Activated naive CD4-positive, alpha-beta T cell treated with anti-CD3 and anti-CD28 coated beads, Interleukin-2, amount 50 U/mL, for 24 hours (primary cell): Measurements from ENCODE around the gene GALNT9.

Source experiments
- H3K27ac Mint-ChIP-seq: one replicate; pipeline ENCODE4 v1.8.0; 2021; ENCODE audit warnings: mild to moderate bottlenecking, mixed read lengths
- H3K27me3 Mint-ChIP-seq: one replicate; pipeline ENCODE4 v1.8.0; 2021; ENCODE audit warnings: mixed read lengths
- H3K36me3 Mint-ChIP-seq: one replicate; pipeline ENCODE4 v1.8.0; 2021; ENCODE audit warnings: mixed read lengths
- H3K4me1 Mint-ChIP-seq: one replicate; pipeline ENCODE4 v1.8.0; 2021; ENCODE audit warnings: mixed read lengths
- H3K4me3 Mint-ChIP-seq: one replicate; pipeline ENCODE4 v1.8.0; 2021; ENCODE audit warnings: mild to moderate bottlenecking, mixed read lengths
- H3K9me3 Mint-ChIP-seq: one replicate; pipeline ENCODE4 v1.8.0; 2021; ENCODE audit warnings: mixed read lengths

GALNT9 gene

GRCh38 chr12:132182711-132183365, 146.6 kb downstream of the GALNT9 start:
- Mint-ChIP-seq H3K27me3 (no peaks in the 10 kb centered on the region), H3K36me3 (no peaks in the 10 kb centered on the region), H3K4me3 (no peak overlapping the region), H3K9me3 (no peaks in the 10 kb centered on the region), H3K4me1 (peaks cover 69% of the 10 kb centered on the region), H3K27ac (no peak overlapping the region)

GRCh38 chr12:132182206-132182710, 147.1 kb downstream of the GALNT9 start:
- no peak overlapping the region for H3K27ac Mint-ChIP-seq

DNA sequence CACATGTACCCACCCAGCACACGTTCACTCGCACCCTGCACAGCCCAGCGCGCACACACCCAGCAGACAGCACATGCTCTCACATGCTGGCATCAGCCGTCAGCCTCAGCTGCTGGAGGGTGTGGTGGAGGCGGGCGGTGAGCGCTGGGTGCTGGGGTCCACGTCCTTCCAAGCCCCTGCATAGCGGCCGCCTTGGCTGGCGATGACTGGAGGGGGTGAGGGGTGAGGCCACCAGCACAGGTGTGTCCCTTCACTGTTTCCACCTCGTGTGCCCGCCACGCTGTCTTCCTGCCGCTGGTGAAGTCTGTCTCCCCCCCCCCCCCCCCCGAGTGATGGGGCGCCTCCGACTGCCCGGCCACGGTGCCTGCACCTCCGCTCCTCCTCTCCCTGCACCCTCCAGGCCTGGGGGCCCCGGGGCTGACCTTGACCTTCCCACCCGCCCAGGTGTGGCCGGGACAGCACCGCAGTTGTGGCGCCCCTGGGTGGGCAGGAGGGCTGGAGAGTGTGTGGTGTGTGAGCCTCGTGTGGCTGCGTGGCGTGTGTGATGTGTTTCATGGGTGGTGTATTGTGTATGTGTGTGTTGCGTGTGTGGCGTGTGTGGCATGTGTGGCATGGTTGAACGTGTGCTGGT, 147.7 kb downstream of the GALNT9 start:
- Mint-ChIP-seq H3K27me3 (no peaks in the 10 kb centered on the region), H3K9me3 (no peaks in the 10 kb centered on the region), H3K36me3 (no peaks in the 10 kb centered on the region), H3K4me3 (no peak overlapping the region), H3K4me1 (peaks cover 58% of the 10 kb centered on the region), H3K27ac (peak overlapping the region; percentile 65)

More at GRCh38 chr12:132182206-132182710, 147.1 kb downstream of the GALNT9 start:
- Mint-ChIP-seq H3K27me3 (no peaks in the 10 kb centered on the region), H3K36me3 (no peaks in the 10 kb centered on the region), H3K9me3 (no peaks in the 10 kb centered on the region), H3K4me3 (no peak overlapping the region), H3K4me1 (peaks cover 64% of the 10 kb centered on the region)

DNA sequence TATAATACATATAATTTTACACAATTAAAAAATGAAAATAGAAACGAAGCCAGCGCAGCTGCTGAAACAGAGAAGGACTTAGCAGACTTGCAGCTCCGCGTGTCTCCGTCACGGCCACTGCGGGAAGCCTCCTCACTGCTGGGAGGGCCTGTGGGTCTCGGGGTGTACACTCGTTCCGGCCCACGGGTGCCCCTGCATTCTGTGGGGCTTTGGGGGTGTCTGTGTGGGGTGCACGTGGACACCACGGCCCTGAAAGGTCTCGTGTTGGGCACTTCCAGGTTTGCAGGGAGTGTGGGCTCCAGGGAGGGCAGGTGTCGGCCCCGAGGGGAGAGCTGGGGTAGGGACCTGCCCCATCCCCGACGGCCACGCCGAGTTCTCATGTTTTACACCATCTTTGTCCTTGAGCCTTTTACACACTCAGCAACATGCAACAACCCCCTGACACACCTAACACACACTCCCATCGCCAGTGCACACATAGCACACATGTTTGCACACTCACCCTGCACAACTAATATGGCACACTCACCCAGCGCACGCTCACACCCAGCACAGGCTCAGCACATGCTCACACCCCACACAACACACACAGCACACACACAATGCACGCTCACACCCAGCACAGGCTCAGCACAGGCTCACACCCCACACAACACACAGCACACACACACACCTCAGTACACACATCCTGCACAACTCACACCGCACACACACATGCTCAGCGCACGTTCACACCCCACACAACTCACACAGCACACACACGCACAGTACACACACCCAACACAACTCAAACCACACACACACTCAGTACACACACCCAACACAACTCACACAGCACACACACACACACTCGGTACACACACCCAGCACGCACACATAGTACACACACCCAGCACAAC, 148.5 kb downstream of the GALNT9 start:
- Mint-ChIP-seq H3K27ac (no peak overlapping the region), H3K4me3 (no peak overlapping the region), H3K36me3 (no peaks in the 10 kb centered on the region), H3K27me3 (no peaks in the 10 kb centered on the region), H3K9me3 (no peaks in the 10 kb centered on the region), H3K4me1 (peaks cover 51% of the 10 kb centered on the region)

DNA sequence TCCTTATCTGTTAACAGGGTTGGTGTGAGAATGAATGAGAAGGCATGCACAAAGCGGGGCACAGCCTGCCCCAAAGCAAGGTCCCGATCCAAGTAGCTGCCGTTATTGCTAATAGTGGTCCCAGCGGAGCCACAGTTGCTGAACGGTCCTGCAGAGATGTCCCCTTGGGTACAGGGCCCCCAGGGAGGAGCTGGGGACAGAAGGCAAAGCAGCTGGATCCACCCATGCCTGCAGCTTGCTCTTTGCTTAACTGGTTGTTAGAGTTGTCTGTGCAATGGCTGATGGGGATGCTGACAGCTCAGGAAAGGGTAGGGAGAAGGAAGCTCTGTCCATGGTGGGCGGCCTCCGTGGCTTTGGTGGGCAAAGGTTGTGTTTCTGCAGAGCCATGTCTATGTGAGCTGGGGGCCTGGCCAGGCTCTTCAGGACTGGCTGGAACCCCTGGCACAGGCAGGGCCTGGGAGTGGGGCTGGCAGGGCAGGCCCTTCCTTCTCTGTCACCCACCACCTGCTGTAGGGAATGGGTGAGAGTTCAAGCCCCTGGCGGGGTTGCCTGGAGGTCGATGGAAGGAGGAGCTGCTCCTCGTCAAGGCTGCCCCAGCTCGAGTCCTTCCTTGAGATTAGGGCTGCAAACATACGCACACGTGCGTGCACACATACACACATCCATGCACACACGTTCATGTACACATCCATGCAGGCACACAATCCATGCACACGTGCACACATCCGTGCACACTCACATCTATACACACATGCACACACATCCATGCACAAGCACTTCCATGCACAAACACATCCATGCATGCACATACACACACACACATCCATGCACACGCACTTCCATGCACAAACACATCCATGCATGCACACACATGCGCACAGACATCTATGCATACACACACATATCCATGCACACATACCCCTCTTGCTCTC, 149.7 kb downstream of the GALNT9 start:
- Mint-ChIP-seq H3K27ac (no peak overlapping the region), H3K27me3 (no peaks in the 10 kb centered on the region), H3K4me3 (peak overlapping the region; percentile 91), H3K4me1 (peaks cover 43% of the 10 kb centered on the region), H3K36me3 (no peaks in the 10 kb centered on the region), H3K9me3 (no peaks in the 10 kb centered on the region)

DNA sequence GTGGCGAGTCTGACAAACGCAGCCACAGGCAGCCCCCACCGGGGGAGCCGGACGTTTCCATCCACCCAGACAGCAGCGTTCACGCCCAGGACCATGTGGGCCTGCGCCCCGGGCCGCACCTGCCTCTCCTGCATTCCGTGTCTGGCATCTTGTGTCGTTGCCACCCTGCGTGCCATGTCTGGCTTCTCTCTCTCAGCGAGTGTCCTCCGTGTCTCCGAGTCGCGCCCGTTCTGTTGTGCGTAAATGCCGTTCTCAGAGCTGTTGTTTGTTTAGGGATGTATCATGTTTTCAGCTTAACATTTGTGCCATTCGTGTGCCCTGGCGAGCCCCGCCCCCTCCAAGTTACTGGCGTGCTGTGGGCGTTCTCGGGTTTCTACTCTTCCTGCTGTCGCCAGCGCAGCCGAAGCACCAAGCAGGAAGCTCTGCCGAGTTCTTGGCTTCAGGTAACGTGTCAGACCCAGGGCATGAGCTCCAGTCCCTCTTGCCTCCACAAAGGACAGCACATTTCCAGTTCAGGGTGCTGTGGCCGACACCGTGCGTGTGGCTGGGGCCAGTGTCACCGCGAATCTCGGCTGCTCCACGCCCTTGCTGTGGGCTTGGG, 150.5 kb downstream of the GALNT9 start:
- H3K4me1 Mint-ChIP-seq = peaks cover 43% of the 10 kb centered on the region
- no peaks in the 10 kb centered on the region for H3K36me3 Mint-ChIP-seq
- H3K27ac Mint-ChIP-seq = peak overlapping the region; percentile 15
- no peaks in the 10 kb centered on the region for H3K9me3 Mint-ChIP-seq
- peak overlapping the region; percentile 91 for H3K4me3 Mint-ChIP-seq
- H3K27me3 Mint-ChIP-seq = no peaks in the 10 kb centered on the region

DNA sequence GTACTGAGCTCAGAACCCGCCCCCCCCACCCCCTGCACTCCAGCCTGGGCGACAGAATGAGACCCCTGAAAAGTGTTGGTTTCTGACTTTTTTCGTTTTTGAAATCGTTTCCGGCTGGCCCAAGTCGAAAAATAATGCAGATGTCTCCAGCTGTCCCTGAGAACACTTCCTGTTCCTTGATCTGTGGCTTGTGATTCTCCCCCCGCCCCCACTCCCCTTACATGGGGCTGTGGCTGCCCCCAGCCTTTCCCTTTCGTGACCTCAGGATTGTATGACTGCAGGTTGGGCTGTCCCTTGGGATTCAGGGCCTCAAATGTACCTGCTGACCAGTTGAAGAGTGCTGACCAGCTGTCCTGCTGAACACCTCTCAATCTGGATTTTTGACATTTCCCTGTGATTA, 151.1 kb downstream of the GALNT9 start:
- Mint-ChIP-seq H3K4me1 (peaks cover 42% of the 10 kb centered on the region), H3K4me3 (peak overlapping the region; percentile 91), H3K9me3 (no peaks in the 10 kb centered on the region), H3K27ac (no peak overlapping the region), H3K36me3 (no peaks in the 10 kb centered on the region), H3K27me3 (no peaks in the 10 kb centered on the region)

GRCh38 chr12:132176920-132177551, 152.4 kb downstream of the GALNT9 start:
- Mint-ChIP-seq H3K36me3 (no peaks in the 10 kb centered on the region), H3K4me1 (peaks cover 44% of the 10 kb centered on the region), H3K4me3 (no peak overlapping the region), H3K9me3 (no peaks in the 10 kb centered on the region), H3K27me3 (no peaks in the 10 kb centered on the region), H3K27ac (no peak overlapping the region)

DNA sequence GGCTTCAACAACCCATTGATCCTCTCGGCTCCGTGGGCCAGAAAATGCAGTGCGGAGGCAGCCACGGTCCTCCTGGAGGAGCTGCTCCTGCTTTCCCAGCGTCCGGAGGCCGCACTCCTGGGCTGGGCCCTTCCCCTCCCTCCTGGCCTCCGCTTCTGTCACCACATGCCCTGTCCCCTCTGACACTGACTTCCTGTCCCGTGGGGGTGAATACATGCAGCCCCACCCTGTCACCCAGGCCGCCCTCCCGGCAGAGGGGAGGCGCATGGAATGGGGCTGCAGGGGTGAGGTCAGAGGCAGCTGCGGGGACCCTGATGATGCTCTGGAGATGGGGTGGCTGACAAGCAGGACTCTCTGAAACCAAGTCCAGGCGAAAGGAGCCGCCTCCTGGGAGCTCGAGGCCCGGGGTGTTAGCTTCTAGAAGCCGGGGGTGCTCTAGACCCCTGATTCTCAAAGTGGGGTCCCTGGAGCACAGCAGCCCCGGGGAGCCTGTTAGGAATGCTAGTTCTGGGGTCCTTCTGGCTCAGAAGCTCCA, 152.9 kb downstream of the GALNT9 start:
- H3K27ac Mint-ChIP-seq = no peak overlapping the region
- H3K4me3 Mint-ChIP-seq = no peak overlapping the region
- peaks cover 43% of the 10 kb centered on the region for H3K4me1 Mint-ChIP-seq
- H3K36me3 Mint-ChIP-seq = no peaks in the 10 kb centered on the region
- H3K27me3 Mint-ChIP-seq = no peaks in the 10 kb centered on the region
- H3K9me3 Mint-ChIP-seq = no peaks in the 10 kb centered on the region

- Mint-ChIP-seq H3K27ac (no peak overlapping the region), H3K27me3 (no peaks in the 10 kb centered on the region), H3K9me3 (no peaks in the 10 kb centered on the region), H3K4me1 (peaks cover 38% of the 10 kb centered on the region), H3K4me3 (no peak overlapping the region), H3K36me3 (no peaks in the 10 kb centered on the region)
Measured at GRCh38 chr12:132175496-132176384, 153.6 kb downstream of the GALNT9 start.

GRCh38 chr12:132174839-132175490, 154.4 kb downstream of the GALNT9 start:
- H3K4me3 Mint-ChIP-seq = peak overlapping the region; percentile 55
- no peaks in the 10 kb centered on the region for H3K9me3 Mint-ChIP-seq
- H3K36me3 Mint-ChIP-seq = no peaks in the 10 kb centered on the region
- H3K4me1 Mint-ChIP-seq = peaks cover 34% of the 10 kb centered on the region
- no peaks in the 10 kb centered on the region for H3K27me3 Mint-ChIP-seq
- H3K27ac Mint-ChIP-seq = no peak overlapping the region

GRCh38 chr12:132174015-132174838, 155.2 kb downstream of the GALNT9 start:
- Mint-ChIP-seq H3K4me1 (peaks cover 29% of the 10 kb centered on the region), H3K36me3 (no peaks in the 10 kb centered on the region), H3K27me3 (no peaks in the 10 kb centered on the region), H3K9me3 (no peaks in the 10 kb centered on the region), H3K27ac (no peak overlapping the region), H3K4me3 (peak overlapping the region; percentile 55)
